ENCODE results near the gene COX4I1. TPM values are rescaled to one million over a fixed set of nuclear protein-coding genes. Genes with fewer than 3 reads are reported as not detected.

COX4I1 gene
- total RNA-seq, 2 experiments from 2014 or later, result 515 to 543 TPM

DNA sequence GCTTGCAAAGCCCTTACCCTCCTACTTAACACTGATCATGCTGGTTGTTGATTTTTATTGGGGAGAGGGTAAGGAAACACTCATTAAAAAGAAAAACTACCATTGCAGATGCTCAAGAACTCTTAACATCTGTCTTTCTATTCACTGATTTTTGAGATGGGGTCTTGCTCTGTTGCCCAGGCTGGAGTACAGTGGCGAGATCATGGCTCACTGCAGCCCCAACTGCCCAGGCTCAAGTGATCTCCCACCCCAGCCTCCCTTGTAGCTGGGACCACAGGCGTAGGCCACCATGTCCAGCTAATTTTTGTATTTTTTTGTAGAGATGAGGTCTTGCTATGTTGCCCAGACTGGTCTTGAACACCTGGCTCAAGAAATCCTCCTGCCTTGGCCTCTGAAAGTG is 14.7 kb upstream of the COX4I1 start:
- ChIA-PET POLR2A (no interaction called here), CTCF (no interaction called here)
- Mint-ChIP-seq H3K27me3 (no peaks in the 10 kb centered on the region), H3K9me3 (no peaks in the 10 kb centered on the region), H3K36me3 (ENCODE audit: low read depth) (peaks cover 42% of the 10 kb centered on the region), H3K4me1 (ENCODE audit: low read depth) (peaks cover 6% of the 10 kb centered on the region), H3K27ac (no peak overlapping the region), H3K4me3 (no peak overlapping the region)
- ATAC-seq (no peak), DNase-seq (no peak)
- TF ChIP-seq CTCF (IDR thresholded peaks at IDR 0.05), result no peak
- intact Hi-C loops (cut with micrococcal nuclease), result no loop called here

DNA sequence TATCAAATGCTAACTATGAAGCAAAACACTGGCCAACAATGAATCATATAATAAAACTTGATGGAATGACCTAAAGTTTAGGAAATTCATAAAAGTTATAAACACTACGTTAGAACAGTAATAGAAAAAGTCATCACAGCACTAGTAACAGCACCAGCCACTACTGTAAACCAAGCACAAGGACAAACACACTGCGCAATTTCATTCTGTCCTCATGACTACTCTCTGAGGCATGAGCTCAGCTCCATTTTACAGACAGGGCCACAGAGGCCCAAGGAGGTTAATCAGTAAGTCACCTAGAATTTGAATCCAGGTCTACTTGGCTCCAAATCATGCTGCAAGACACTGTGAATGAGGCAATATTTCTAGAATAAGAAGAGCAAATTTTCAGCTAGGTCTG is 13.6 kb upstream of the COX4I1 start:
- no peak for ATAC-seq
- Mint-ChIP-seq H3K4me1 (ENCODE audit: low read depth) (peaks cover 12% of the 10 kb centered on the region), H3K36me3 (ENCODE audit: low read depth) (peaks cover 40% of the 10 kb centered on the region), H3K4me3 (no peak overlapping the region), H3K27me3 (no peaks in the 10 kb centered on the region), H3K27ac (no peak overlapping the region), H3K9me3 (no peaks in the 10 kb centered on the region)
- no peak for TF ChIP-seq CTCF (IDR thresholded peaks at IDR 0.05)
- CTCF ChIA-PET, result no interaction called here
- intact Hi-C loops (cut with micrococcal nuclease), result no loop called here
- no peak for DNase-seq
- POLR2A ChIA-PET, result no interaction called here

GRCh38 chr16:85788819-85789218 is 10.7 kb upstream of the COX4I1 start:
- ChIA-PET CTCF (interaction anchor here (0.9 to 1.2 kb wide), 3 partner anchors 9 to 129 kb away, joined by 3 read pairs; no protein-coding TSS in a partner anchor), POLR2A (no interaction called here)
- Mint-ChIP-seq H3K27ac (no peak overlapping the region), H3K27me3 (no peaks in the 10 kb centered on the region), H3K36me3 (ENCODE audit: low read depth) (peaks cover 57% of the 10 kb centered on the region), H3K4me3 (no peak overlapping the region), H3K4me1 (ENCODE audit: low read depth) (peaks cover 32% of the 10 kb centered on the region), H3K9me3 (no peaks in the 10 kb centered on the region)
- ATAC-seq, result no peak
- intact Hi-C loops (cut with micrococcal nuclease), result no loop called here
- no peak for DNase-seq
- no peak for TF ChIP-seq CTCF (IDR thresholded peaks at IDR 0.05)

GRCh38 chr16:85789773-85790172 is 9.7 kb upstream of the COX4I1 start:
- H3K27me3 Mint-ChIP-seq, result no peaks in the 10 kb centered on the region
- H3K9me3 Mint-ChIP-seq, result no peaks in the 10 kb centered on the region
- POLR2A ChIA-PET, result interaction anchor here (0.7 to 1.0 kb wide), 2 partner anchors 16 to 32 kb away, joined by 3 to 4 read pairs; no protein-coding TSS in a partner anchor
- no peak for TF ChIP-seq CTCF (IDR thresholded peaks at IDR 0.05)
- no peak for ATAC-seq
- DNase-seq, result no peak
- intact Hi-C loops (cut with micrococcal nuclease), result no loop called here
- CTCF ChIA-PET, result interaction anchor here (1.0 to 1.9 kb wide), 3 partner anchors 12 to 130 kb away, joined by 3 to 4 read pairs (median 3); no protein-coding TSS in a partner anchor
- H3K27ac Mint-ChIP-seq, result peak overlapping the region; percentile 25
- H3K4me3 Mint-ChIP-seq, result no peak overlapping the region
- peaks cover 62% of the 10 kb centered on the region for H3K36me3 Mint-ChIP-seq (ENCODE audit: low read depth)
- H3K4me1 Mint-ChIP-seq (ENCODE audit: low read depth), result peaks cover 35% of the 10 kb centered on the region

- Mint-ChIP-seq H3K9me3 (no peaks in the 10 kb centered on the region), H3K36me3 (ENCODE audit: low read depth) (peaks cover 56% of the 10 kb centered on the region), H3K27me3 (no peaks in the 10 kb centered on the region), H3K27ac (no peak overlapping the region), H3K4me1 (ENCODE audit: low read depth) (peaks cover 66% of the 10 kb centered on the region), H3K4me3 (no peak overlapping the region)
- intact Hi-C loops (cut with micrococcal nuclease), result no loop called here
- no peak for TF ChIP-seq CTCF (IDR thresholded peaks at IDR 0.05)
- ATAC-seq, result no peak
- CTCF ChIA-PET, result interaction anchor here (0.9 to 1.0 kb wide), 2 partner anchors 28 to 134 kb away, joined by 3 to 4 read pairs; no protein-coding TSS in a partner anchor
- DNase-seq, result no peak
- POLR2A ChIA-PET, result interaction anchor here (0.6 kb wide), 1 partner anchor 991 kb away, joined by 3 read pairs; no protein-coding TSS in a partner anchor
Observed at GRCh38 chr16:85793662-85794298, 5.7 kb upstream of the COX4I1 start.

All from activated CD8-positive, alpha-beta T cell treated with anti-CD3 and anti-CD28 coated beads for 36 hours (primary cell).